HG03060 (cell line): ENCODE measurements around the gene DCTN2.

Experiments used
- ATAC-seq: cut with Tn5 transposase; IDR thresholded peaks from one replicate; pipeline ENCODE4 v1.9.1; 2021; ENCODE audit warnings: low read depth, moderate number of reproducible peaks; ENCODE audit not compliant: unreplicated experiment

The DCTN2 gene

DNA sequence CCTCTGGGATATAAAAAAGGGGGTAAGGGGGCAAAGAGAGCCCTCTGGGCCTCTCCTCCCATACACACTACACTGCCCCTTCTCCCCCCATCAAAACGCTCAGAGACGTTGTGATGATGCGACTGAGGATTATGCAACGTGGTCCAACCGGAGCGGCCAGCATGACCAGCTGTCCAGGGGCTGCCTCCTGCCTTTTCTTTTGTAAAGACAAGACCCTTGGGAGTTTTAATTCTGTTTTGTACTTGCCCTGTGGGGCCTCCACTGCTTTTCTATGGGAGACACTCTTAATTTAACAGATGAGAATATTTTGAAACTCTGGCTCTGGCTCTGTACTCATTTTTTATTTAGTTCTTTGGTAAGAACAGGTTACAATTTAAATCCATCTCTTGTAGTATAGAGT lies 17.2 kb downstream of the DCTN2 start:
- ATAC-seq: no peak

DNA sequence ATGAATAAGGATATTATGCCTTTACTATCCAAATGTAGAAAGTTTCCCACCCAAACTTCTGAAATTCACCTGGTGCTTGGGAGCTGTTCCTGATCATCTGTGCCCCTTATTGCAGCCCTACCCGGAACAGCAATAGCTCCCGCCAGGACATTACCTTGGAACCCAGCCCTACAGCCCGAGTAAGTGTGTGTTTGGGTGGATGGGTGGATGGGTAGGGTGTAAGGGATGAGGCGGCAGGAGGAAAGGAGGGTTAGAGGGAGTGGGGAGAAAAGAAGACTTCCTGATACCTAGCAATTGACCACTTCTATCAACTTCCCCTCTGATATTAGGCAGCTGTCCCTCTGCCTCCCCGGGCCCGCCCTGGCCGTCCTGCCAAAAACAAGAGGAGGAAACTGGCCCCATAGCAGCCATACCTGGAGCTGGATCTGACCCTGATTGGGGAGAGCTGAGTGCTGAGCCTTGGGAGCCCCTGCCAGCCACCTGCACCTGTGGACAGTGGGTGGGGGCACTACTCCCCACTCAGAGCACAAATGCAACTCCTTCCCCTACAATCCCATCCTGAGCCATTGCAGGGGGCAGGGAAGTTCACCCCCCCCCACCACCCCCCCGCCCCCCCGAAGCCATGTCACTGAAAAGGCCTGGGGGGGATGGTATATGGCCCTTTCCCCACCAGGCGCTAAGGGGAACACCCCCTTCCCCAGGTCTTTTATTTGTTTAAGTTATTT lies 18.0 kb downstream of the DCTN2 start:
- ATAC-seq: no peak

DNA sequence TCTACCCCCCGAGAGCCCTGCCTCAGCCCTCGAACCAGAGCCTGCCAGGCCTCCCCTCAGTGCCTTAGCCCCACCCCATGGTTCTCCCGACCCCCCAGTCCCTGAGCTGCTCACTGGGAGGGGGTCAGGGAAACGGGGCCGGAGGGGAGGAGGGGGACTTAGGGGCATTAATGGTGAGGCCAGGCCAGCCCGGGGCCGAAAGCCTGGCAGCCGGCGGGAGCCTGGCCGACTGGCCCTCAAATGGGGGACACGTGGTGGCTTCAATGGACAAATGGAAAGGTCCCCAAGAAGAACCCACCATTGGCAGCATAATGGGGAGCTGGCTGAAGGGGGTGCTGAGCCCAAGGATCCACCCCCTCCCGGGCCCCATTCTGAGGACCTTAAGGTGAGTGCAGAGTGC lies 18.8 kb downstream of the DCTN2 start:
- no peak for ATAC-seq

DNA sequence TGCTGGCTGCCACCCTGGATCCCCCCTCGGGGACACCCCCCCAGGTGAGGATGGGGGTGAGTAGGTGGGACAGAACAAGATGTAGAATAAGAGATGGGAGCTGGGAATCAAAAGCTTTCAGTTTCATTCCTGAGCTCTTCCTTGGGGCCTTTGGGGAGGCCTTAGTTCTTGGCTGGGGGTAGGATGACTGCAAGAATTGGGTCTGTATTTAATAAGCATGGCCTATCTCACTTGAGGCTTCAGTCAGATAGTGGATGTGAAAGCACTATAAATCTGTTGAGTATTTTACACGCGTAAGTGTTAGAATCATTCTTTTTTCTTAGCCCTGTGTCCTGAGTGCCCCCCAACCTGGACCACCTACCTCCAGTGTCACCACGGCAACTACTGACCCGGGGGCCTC lies 19.8 kb downstream of the DCTN2 start:
- ATAC-seq: no peak

DNA sequence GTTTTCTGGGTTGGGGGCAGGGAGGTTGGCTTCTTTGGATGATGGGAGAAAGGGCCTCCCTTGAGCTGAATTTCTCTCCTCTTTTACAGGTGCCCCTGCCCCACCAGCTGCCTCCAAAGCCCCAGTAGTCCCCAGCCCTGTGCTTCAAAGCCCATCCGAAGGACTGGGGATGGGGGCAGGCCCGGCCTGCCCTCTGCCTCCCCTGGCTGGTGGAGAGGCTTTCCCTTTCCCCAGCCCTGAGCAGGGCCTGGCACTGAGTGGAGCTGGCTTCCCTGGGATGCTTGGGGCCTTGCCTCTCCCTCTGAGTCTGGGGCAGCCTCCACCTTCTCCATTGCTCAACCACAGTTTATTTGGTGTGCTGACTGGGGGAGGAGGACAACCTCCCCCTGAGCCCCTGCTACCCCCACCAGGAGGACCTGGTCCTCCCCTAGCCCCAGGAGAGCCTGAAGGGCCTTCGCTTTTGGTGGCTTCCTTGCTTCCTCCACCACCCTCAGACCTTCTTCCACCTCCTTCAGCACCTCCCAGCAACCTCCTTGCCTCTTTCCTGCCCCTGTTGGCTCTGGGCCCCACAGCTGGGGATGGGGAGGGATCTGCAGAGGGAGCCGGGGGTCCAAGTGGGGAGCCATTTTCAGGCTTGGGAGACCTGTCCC lies 20.4 kb downstream of the DCTN2 start:
- ATAC-seq: no peak

DNA sequence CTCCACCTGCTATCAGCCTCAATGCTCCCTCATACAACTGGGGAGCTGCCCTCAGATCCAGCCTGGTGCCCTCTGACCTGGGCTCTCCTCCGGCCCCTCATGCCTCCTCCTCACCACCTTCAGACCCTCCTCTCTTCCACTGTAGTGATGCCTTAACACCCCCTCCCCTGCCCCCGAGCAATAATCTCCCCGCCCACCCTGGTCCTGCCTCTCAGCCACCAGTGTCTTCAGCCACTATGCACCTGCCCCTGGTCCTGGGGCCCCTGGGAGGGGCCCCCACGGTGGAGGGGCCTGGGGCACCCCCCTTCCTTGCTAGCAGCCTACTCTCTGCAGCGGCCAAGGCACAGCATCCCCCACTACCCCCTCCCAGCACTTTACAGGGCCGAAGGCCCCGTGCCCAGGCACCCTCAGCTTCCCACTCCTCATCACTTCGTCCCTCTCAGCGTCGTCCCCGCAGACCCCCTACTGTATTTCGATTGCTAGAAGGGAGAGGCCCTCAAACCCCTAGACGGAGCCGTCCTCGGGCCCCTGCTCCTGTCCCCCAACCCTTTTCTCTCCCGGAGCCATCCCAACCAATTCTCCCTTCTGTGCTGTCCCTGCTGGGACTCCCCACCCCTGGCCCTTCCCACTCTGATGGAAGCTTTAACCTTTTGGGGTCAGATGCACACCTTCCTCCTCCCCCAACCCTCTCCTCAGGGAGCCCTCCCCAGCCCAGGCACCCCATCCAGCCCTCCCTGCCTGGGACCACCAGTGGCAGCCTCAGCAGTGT lies 21.2 kb downstream of the DCTN2 start:
- no peak for ATAC-seq

DNA sequence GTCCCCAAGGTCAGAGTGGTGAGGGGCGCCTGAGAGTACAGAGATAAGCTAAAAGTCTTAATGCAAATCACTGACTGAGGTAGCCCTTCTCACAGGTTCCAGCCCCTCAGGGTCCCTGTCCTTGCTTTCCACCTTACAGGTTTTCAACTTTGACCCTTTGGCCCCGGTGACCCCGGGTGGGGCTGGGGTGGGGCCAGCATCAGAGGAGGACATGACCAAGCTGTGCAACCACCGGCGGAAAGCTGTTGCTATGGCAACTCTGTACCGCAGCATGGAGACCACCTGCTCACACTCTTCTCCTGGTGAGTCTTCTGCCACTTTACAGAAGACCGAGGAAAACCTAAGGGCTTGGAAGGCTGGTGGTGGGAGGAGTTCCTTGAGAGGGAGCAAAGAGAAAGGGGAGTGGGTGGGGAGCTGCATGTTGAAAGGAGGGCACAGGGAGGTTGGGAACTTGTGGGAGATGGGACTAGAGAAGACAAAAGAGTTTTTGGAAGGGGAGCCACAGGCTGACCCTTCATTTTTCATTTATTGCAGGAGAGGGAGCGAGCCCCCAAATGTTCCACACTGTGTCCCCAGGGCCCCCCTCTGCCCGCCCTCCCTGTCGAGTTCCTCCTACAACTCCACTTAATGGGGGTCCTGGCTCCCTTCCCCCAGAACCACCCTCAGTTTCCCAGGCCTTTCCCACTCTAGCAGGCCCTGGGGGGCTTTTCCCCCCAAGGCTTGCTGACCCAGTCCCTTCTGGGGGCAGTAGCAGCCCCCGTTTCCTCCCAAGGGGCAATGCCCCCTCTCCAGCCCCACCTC lies 22.0 kb downstream of the DCTN2 start:
- no peak for ATAC-seq

DNA sequence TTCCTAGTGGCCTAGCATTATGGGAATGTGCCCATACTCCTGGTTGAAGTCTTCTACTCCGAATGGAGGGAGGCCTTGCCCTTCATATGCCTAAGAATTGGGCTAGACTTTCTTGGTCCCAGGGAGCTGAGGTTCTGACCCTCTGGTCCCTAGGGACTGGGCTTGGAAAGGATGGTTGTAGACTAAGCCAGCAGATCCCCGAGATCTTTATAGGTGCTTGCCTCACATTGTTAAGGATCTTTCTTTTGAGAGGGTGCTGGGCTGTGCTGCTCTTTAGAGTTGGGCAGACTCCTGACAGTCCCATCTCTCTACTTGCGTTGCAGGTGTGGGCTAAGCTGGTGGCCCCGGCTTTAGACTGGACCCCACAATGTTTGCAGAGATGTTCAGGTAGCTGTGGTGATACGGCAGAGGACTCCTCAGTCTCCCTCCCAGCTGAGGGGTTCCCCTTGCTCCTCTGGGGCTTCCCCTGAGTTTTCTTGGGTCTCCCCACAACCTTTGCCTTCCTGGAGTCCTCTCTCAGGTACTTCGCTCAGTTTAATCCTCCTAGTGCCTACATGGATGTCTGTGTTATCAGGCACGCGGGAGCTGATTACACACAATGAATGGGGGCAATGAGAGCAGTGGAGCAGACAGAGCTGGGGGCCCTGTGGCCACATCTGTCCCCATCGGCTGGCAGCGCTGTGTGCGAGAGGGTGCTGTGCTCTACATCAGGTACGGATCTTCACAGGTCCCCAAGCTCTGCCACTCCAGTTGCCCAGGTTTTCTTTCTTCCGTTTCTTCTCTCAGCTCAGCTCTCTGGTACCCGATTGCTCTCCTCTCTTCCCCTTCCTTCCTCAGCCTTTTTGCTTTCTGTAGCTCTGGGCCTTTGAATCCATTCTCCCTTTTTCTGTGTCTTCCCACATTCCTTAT lies 23.0 kb downstream of the DCTN2 start:
- ATAC-seq: no peak

DNA sequence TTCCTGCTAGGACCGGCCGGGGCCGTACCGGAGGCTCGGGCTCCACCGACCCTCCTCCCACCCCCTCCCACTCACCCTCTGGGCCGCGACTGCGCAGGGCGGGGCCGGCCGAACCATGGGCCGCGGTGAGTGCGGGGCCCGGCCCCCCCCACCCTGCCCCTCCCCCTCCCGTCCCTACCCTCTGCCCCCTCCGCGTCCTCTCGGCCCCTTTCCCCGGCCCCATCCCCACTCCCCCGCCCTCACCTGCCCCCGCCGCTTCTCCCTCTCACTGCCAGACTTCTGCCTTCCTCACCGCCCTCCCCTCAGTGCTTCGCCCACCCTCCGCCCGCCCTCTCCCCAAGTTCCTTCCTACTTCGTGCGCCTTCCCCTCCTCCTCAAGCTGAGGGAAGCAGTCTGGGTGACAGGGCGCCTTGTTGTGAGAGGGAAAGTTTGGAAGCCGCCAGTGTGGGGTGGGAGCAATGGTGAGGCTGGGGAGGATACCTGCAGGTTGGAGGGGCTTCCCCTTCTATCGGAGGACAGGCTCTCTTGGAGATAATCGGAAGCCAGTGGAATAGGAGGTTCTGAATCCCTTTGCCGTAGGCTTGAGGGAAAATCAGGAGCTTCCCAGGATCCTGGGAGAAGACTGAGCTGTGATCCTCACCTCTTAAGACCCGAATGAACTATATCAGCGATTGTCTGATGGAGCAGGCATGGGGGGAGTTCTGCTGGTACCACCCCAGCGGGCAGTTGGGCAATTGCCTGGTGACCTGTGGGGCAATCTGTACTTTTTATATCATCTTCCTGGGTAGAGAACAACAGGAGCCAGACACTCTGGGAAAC lies 23.9 kb downstream of the DCTN2 start:
- no peak for ATAC-seq

DNA sequence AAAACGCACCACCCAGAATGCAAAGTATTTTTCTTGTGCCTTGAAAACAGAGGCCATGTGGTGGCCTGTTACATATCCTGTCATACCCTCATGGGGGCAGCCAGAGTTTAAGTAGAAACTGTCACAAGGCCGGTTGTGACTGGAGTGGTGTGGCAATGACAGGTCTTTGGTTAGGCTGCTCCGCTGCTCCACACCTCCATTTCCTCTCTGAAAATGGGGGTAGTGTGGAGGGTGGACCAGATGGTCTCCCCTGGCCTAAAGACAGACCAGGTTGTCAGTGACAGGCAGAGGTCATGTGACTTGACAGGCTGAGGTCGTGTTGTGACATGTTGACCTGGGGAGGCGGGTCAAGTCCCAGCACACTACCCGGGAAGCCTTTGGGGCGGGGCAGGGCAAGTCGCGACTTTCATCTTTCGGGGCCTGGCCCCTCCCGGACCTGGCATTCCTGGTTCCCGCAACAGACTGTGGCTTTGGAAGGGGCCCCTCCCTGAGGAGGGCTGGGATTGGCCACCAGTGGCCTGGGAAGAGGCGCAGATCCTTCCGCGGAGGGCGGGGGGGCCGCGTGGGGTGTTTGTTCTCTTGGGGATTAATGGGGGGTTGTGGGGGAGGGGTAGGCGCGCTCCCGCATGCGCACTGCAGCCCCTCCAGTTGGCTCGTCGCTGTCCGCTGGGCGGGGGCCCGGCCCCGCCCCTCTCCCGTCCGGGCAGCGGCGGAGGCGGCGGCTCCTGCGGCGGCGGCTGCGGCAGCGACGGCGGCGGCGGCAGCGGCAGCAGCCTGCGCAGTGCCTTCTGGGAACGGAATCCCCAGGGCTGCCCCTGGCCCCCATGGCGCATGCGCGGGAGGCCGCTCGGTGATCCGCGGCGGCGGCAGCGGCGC lies 24.7 kb downstream of the DCTN2 start, which contains the start of gene MBD6:
Gene MBD6, plus strand, starts transcription at position 814 of the 876 bp plus-strand sequence. CDS start 1,480 bp downstream, outside the sequence.
- ATAC-seq: peak; percentile 28

DNA sequence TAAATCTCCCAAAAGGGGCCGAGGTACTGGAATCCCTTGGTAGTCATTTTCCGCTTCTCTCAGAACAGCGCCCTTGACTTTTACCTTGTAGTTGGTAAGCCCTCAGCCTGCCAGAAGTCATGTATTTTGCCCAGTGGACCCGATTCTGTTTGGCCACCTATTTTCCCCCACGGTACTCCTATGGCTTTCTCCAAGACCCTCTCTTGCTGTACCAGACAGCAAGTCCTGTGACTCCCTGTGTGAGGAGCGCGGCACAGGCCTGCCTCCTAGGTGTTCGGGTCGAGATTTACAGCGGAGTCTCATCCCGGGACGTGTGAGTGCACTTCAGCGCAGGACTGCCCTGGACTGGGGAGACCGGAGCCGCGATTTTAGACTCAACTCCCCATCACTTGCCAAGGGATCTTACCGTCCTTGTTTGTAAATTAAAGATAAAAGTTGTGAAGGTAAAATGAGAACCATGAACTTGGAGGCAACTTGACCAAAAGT lies 25.4 kb downstream of the DCTN2 start:
- ATAC-seq: no peak

DNA sequence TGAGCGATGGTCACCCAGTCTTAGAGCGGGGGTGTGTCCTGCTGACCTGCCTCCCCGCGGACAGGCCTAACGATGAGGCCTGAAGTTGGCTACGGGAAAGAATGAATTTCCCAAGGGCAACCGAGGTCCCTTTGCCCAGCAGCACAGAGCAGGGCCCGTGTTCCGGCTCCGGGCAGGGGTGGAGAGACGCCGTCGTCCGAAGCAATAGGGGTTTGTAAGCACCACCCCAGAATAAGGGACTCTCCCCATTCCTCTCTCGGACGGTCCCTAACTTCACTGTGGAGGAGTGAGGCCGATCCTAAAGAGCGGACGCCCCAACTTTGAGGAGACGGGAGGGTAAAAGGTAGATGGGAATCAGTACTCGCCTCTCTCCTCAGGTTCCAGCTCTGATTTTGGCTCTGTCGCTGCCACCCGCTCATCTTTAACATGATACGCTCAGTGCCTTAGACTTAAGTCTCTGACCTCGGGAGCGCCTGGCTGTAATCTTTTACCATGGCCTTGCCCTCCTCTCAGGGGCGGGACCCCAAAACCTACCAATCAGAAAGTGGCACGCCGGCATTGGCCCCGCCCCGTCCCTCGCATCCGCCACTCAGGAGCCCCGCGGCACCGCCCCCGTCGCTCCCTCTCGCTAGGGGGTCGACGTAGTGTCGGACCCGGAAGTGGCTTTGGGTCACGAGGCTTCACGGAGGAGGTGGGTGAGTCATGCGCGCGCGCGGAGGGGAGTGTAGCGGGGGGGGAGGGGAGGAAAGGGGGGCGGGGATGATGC lies 26.8 kb downstream of the DCTN2 start, which contains the start of gene DDIT3:
Gene DDIT3, minus strand, starts transcription at position 462 of the 766 bp plus-strand sequence. CDS start 3,108 bp downstream, outside the sequence.
- peak; percentile 59 for ATAC-seq

DNA sequence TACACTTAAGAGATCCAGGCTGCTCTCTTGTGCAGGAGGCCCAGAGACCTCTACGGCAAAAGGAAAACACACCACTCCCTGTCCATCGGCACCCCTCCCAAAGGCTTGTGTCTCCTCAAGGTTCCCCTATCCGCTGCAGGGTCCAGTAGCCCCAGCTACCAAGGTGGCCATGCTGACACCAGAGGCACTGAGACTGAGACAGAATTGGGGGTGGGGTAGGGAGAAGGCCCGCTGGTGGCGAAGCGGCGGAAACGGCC lies 27.3 kb downstream of the DCTN2 start:
- ATAC-seq: no peak

DNA sequence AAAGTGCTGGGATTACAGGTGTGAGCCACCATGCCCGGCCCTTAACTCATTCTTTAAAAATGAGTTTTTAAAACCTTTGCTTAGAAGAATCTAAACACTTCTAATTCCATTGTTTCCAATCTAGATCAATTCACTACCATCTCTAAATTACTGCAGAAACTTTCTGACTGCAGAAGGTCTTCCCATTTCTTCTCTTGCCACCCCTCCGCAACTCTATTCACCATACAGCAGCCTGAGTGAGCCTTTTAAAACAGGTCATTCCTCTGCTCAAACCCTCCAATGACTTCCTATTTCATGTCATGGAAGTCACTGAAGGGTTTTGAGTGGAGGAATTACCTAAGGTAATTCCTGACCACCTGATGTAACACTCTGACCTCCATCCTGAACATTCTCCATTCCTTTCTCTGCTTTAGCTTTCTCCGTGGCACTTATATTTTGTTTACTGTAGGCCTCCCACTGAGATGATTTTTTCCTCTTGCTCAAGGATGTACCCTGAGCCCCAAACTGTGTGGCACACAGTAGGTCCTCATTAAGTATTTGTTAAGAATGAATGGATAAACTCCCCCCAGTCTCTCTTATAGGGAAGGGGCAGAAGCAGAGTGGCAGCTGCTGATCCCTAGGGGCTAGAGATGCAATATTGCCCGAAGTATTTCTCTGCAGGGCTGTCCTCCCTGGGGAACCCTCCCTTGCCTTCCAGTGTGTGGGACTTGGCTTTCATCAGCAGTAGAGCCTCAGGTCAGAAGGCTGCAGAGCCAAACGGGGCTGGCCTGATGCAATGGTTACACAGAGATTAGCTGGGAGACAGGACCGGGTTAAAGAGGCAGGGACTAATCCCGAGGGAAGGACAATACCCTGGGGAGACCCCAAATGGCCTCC lies 27.8 kb downstream of the DCTN2 start:
- no peak for ATAC-seq

DNA sequence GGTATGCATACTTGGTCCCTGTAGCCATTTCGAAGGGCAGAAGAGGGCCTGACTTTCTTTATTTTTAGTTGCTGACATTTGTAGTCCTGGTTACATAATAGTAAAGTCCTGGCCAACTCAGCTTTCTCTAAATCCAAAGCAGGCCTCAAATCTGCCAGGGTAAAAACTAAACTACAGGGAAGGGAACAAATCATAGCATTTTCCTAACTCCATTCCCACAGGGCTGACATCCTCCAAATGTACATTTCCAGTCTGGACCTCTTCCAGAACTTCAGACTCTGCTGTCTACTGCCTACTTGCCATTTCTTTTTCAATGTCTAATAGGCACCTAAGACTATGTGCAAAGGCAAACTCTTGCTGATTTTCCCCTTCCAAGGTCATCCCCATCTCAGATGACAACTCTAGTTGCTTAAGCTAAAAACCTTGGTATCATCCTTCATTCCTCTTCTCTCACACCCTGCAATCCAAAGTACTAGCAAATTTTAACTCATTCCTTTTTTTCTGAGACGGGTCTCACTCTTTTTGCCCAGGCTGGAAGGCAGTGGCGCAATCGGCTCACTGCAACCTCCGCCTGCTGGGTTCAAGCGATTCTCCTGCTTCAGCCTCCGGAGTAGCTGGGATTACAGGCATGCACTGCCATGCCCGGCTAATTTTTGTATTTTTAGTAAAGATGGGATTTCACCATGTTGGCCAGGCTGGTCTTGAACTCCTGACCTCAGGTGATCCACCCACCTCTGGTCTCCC lies 28.6 kb downstream of the DCTN2 start:
- no peak for ATAC-seq
